A549 treated with AZD9567 at 1 μM for 4 hours (cell line): ENCODE measurements around the gene HMGB3. TPM values are rescaled to one million over a fixed set of nuclear protein-coding genes. Genes with fewer than 3 reads are reported as not detected.

Experiments
- total RNA-seq: library from RNA; stranded (reverse); fragments of 200-300 nt; extraction: Qiagen RNA extraction; gene quantifications from 5 replicates; pipeline ENCODE4 v1.2.3, GENCODE V29; 2022; ENCODE audit not compliant: insufficient read depth

The HMGB3 gene
- 123 to 239 TPM (median 135 TPM) in 5 replicates for total RNA-seq

GRCh38 chrX:150982788-150983520 lies at the start of gene HMGB3:
HMGB3 (plus strand) TSS chrX:150983335; CDS start chrX:150985600, 2,265 bp downstream.

Other genes starting within 250 kb of the HMGB3 start
- gene CD99L2, start 84.7 kb upstream of the HMGB3 start, total RNA-seq: 52.6 to 70.2 TPM (median 53.9 TPM) in 5 replicates
- 0.14 to 1.7 TPM (median 0.27 TPM) in 5 replicates for gene GPR50, start 193.2 kb downstream of the HMGB3 start, total RNA-seq